HCT116 (cell line): ENCODE results near the gene RASGRP2. TPM values are rescaled to one million over a fixed set of nuclear protein-coding genes. Genes with fewer than 3 reads are reported as not detected.
A peak's percentile ranks its signal among the peaks of the same experiment; 100 is the strongest.

Experiments used
- ATAC-seq: fragments of 200-7000 bp; cut with Tn5 transposase; 2 replicates; pipeline ENCODE4 v1.9.1; 2020; ENCODE audit warnings: mild to moderate bottlenecking, moderate library complexity
- BruUV-seq: library from RNA; stranded (reverse); fragments of 400-500 nt; replicated peaks from 2 replicates; lab custom pipeline; 2021; lab: Mats Ljungman, UMichigan
- CTCF ChIA-PET: fragments of 300-600 bp; sonication (Branson Sonifier 250); formaldehyde crosslinking; loops from one replicate; lab custom pipeline; 2021; ENCODE audit warnings: antibody characterized with exemption; lab: Charles Lee
- POLR2A ChIA-PET: fragments of 300-600, 350-600 bp; sonication (Branson Sonifier 250); formaldehyde crosslinking; loops from one replicate; lab custom pipeline; 2021; ENCODE audit warnings: antibody characterized with exemption; lab: Charles Lee
- RAD21 ChIA-PET, 2 experiments: fragments of 300-600 bp; sonication (Branson Sonifier 250); formaldehyde crosslinking; loops; one replicate each; lab custom pipeline; 2023; ENCODE audit warnings: low total read pairs in 2 of 2; ENCODE audit not compliant: uncharacterized antibody in 2 of 2, unreplicated experiment in 2 of 2, low non-redundant PET in 1 of 2; lab: Charles Lee
- DNase-seq: peaks from one replicate; pipeline ENCODE4 v3.0.0-alpha.2; 2010; ENCODE audit warnings: low read depth, low spot score
- H2AFZ ChIP-seq: fragments of 200-600 bp; shearing (Covaris generic), sonication (generic); 2 replicates; pipeline ENCODE4 v1.6.1; 2017; ENCODE audit warnings: low read depth, mixed run types, mixed read lengths, antibody characterized with exemption, low read length; ENCODE audit not compliant: poor library complexity, severe bottlenecking
- H3K27ac ChIP-seq: 2 replicates; pipeline ENCODE4 v1.5.1; 2012; ENCODE audit warnings: low read depth, low read length
- H3K27me3 ChIP-seq: fragments of 200-600 bp; sonication (generic); 2 replicates; pipeline ENCODE4 v1.6.1; 2016; ENCODE audit warnings: mixed run types, low read length, mixed read lengths; ENCODE audit not compliant: insufficient read depth
- H3K36me3 ChIP-seq, 2 experiments: fragments of 200-500 bp in 1 of 2; fragments of 200-600 bp in 1 of 2; sonication (Bioruptor generic) in 1 of 2; sonication (generic) in 1 of 2; 2 replicates each; pipeline versions ENCODE4 v1.5.1 to v1.6.1; 2014 to 2016; ENCODE audit warnings: low read length in 2 of 2, inconsistent platforms in 1 of 2, mixed read lengths in 1 of 2, mixed run types in 1 of 2; ENCODE audit not compliant: insufficient read depth in 2 of 2, control insufficient read depth in 1 of 2
- H3K4me1 ChIP-seq, 2 experiments: fragments of 200-600 bp in 1 of 2; sonication (generic) in 1 of 2; 2 replicates each; pipeline versions ENCODE4 v1.5.1 to v1.6.1; 2012 to 2017; ENCODE audit warnings: low read length in 2 of 2, inconsistent platforms in 1 of 2, mild to moderate bottlenecking in 1 of 2, mixed read lengths in 1 of 2, mixed run types in 1 of 2, moderate library complexity in 1 of 2; ENCODE audit not compliant: insufficient read depth in 2 of 2, control insufficient read depth in 1 of 2
- H3K4me2 ChIP-seq: fragments of 200-600 bp; sonication (generic); 2 replicates; pipeline ENCODE4 v1.6.1; 2017; ENCODE audit warnings: mixed run types, low read length, mixed read lengths
- H3K4me3 ChIP-seq, 2 experiments: fragments of 200-600 bp in 1 of 2; sonication (generic) in 1 of 2; replicated peaks in 1 of 2; 2 replicates each; pipeline ENCODE4 v1.5.1; 2011 to 2016; ENCODE audit warnings: low read length in 2 of 2, control low read depth in 1 of 2, low read depth in 1 of 2, mild to moderate bottlenecking in 1 of 2, mixed read lengths in 1 of 2, mixed run types in 1 of 2
- H3K79me2 ChIP-seq: fragments of 200-600 bp; sonication (generic); 2 replicates; pipeline ENCODE4 v1.6.1; 2017; ENCODE audit warnings: mild to moderate bottlenecking, mixed run types, low read length, moderate library complexity, mixed read lengths; ENCODE audit not compliant: insufficient read depth
- H3K9ac ChIP-seq: fragments of 200-600 bp; sonication (generic); 2 replicates; pipeline ENCODE4 v1.6.1; 2016; ENCODE audit warnings: low read length, mixed read lengths
- H3K9me2 ChIP-seq: fragments of 200-600 bp; sonication (generic), shearing (Covaris generic); 2 replicates; pipeline ENCODE4 v1.6.1; 2017; ENCODE audit warnings: mixed run types, mild to moderate bottlenecking, moderate library complexity; ENCODE audit not compliant: insufficient read depth
- H3K9me3 ChIP-seq, 2 experiments: fragments of 200-500 bp in 1 of 2; fragments of 200-600 bp in 1 of 2; sonication (Bioruptor generic) in 1 of 2; sonication (generic) in 1 of 2; 2 replicates each; pipeline ENCODE4 v1.6.1; 2014 to 2017; ENCODE audit warnings: low read length in 2 of 2, mixed read lengths in 2 of 2, inconsistent platforms in 1 of 2, low read depth in 1 of 2, mild to moderate bottlenecking in 1 of 2, mixed run types in 1 of 2, moderate library complexity in 1 of 2; ENCODE audit not compliant: control insufficient read depth in 1 of 2, insufficient read depth in 1 of 2
- H4K20me1 ChIP-seq: fragments of 200-600 bp; sonication (generic), shearing (Covaris generic); 2 replicates; pipeline ENCODE4 v1.6.1; 2017; ENCODE audit warnings: mixed run types, mild to moderate bottlenecking, moderate library complexity; ENCODE audit not compliant: insufficient read depth
- CEBPB ChIP-seq: IDR thresholded peaks from 2 replicates; pipeline ENCODE4 v1.6.1; 2012; ENCODE audit warnings: low read depth
- FOSL1 ChIP-seq: IDR thresholded peaks from 2 replicates; pipeline ENCODE4 v1.6.1; 2012; ENCODE audit warnings: low read depth
- POLR2A ChIP-seq: IDR thresholded peaks from 2 replicates; pipeline ENCODE4 v1.7.0; 2011; ENCODE audit warnings: borderline replicate concordance; ENCODE audit not compliant: insufficient read depth, insufficient read length; ENCODE audit errors: extremely low read depth
- RAD21 ChIP-seq: IDR thresholded peaks from 2 replicates; pipeline ENCODE4 v1.6.1; 2012; ENCODE audit warnings: low read depth, mild to moderate bottlenecking
- SIN3A ChIP-seq: IDR thresholded peaks from 2 replicates; pipeline ENCODE4 v1.6.1; 2012; ENCODE audit warnings: low read depth
- SRF ChIP-seq: IDR thresholded peaks from 2 replicates; pipeline ENCODE4 v1.6.1; 2012; ENCODE audit warnings: low read depth
- TCF7L2 ChIP-seq: IDR thresholded peaks from 2 replicates; pipeline ENCODE4 v1.7.0; 2011; ENCODE audit warnings: borderline replicate concordance, inconsistent platforms; ENCODE audit not compliant: insufficient read depth, insufficient read length; ENCODE audit errors: extremely low read depth
- intact Hi-C: fragments of 100-400 bp; cut with micrococcal nuclease; formaldehyde crosslinking; loops from 2 replicates; pipeline ENCODE4 v1.10.0; 2022
- total RNA-seq: library from RNA; stranded (reverse); gene quantifications from one replicate; pipeline ENCODE4 v1.2.1, GENCODE V29; 2021; ENCODE audit not compliant: unreplicated experiment
- TF ChIP-seq, protein P1 (sequence below), 3 experiments: fragments of 200-600 bp in 1 of 3; sonication (generic) in 1 of 3; IDR thresholded peaks in 2 of 3; conservative IDR thresholded peaks in 1 of 3; 2 replicates each; pipeline ENCODE4 v1.5.1; 2012 to 2017; ENCODE audit warnings: low read depth in 2 of 3, low read length in 2 of 3, antibody characterized with exemption in 1 of 3, borderline replicate concordance in 1 of 3, control low read depth in 1 of 3, mild to moderate bottlenecking in 1 of 3, mixed read lengths in 1 of 3, mixed run types in 1 of 3, moderate library complexity in 1 of 3; ENCODE audit not compliant: insufficient read depth in 1 of 3

Gene RASGRP2
- total RNA-seq, 1 experiment from 2014 or later, result 12.8 TPM

DNA sequence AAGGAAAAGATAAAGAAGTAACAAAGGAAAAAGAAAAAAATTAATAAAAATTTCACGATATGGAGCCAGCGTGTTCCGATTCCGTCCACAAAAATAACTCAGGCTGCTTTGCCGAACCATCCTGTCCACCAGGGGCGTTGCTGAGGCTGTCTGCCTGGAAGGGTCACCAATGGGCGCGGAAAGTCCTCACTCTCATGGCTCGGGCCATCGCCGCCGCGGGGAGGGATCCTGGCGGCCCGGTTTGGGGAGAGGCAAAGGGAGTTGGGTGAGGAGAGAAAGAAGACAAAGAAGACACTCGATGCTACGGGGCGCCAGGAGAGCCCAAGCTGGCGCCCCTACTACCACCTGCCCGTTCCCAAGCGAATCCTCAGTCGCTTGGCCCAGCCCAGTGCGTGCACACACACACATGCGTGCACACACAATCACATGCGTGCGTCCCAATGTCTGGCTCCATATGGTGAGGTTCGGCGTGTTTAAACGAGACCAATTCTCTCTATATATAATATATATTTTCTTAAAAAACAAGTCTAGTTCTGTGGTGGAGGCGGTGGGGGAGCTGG, 21.4 kb upstream of the RASGRP2 start:
- H3K27me3 ChIP-seq, result no peaks in the 10 kb centered on the region
- H3K4me2 ChIP-seq, result no peak overlapping the region
- H3K4me3 ChIP-seq, result no peak overlapping the region
- no peak overlapping the region for H3K27ac ChIP-seq
- H3K36me3 ChIP-seq, result peaks cover 64 to 71% of the 10 kb centered on the region in 2 experiments
- CTCF ChIA-PET, result no interaction called here
- TF ChIP-seq RAD21, result no peak
- TF ChIP-seq, protein P1, sequence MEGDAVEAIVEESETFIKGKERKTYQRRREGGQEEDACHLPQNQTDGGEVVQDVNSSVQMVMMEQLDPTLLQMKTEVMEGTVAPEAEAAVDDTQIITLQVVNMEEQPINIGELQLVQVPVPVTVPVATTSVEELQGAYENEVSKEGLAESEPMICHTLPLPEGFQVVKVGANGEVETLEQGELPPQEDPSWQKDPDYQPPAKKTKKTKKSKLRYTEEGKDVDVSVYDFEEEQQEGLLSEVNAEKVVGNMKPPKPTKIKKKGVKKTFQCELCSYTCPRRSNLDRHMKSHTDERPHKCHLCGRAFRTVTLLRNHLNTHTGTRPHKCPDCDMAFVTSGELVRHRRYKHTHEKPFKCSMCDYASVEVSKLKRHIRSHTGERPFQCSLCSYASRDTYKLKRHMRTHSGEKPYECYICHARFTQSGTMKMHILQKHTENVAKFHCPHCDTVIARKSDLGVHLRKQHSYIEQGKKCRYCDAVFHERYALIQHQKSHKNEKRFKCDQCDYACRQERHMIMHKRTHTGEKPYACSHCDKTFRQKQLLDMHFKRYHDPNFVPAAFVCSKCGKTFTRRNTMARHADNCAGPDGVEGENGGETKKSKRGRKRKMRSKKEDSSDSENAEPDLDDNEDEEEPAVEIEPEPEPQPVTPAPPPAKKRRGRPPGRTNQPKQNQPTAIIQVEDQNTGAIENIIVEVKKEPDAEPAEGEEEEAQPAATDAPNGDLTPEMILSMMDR (IDR thresholded peaks at IDR 0.05 in 2 of 3, conservative IDR thresholded peaks at IDR 0.05 in 1 of 3; ENCODE audit: borderline replicate concordance in 1 of 3, insufficient read depth in 1 of 3, low read depth in 2 of 3, low read length in 2 of 3), result peak in 2 of 3 experiments; percentile 32 to 40; a peak in 2 of 6 replicates
- no peak for TF ChIP-seq SRF
- no peak for TF ChIP-seq POLR2A
- no peak for TF ChIP-seq CEBPB
- TF ChIP-seq SIN3A, result no peak
- no peak for TF ChIP-seq TCF7L2
- ATAC-seq (no peak), DNase-seq (no peak)
- no peak overlapping the region for H2AFZ ChIP-seq
- no peak overlapping the region for H3K9ac ChIP-seq
- peaks cover 56% of the 10 kb centered on the region for H3K79me2 ChIP-seq
- intact Hi-C loops, result no loop called here
- H3K9me2 ChIP-seq, result no peaks in the 10 kb centered on the region
- peaks cover 0 to 5% of the 10 kb centered on the region in 2 experiments; a peak in 1 of 4 replicates for H3K4me1 ChIP-seq
- RAD21 ChIA-PET, result no interaction called here
- no peaks in the 10 kb centered on the region for H3K9me3 ChIP-seq
- H4K20me1 ChIP-seq, result peaks cover 26% of the 10 kb centered on the region; the same call in 1 of the 2 replicates
- BruUV-seq, result no TSS peak
- POLR2A ChIA-PET, result interaction anchor here (1.4 kb wide), 1 partner anchor 13 kb away, joined by 3 read pairs; no protein-coding TSS in a partner anchor

DNA sequence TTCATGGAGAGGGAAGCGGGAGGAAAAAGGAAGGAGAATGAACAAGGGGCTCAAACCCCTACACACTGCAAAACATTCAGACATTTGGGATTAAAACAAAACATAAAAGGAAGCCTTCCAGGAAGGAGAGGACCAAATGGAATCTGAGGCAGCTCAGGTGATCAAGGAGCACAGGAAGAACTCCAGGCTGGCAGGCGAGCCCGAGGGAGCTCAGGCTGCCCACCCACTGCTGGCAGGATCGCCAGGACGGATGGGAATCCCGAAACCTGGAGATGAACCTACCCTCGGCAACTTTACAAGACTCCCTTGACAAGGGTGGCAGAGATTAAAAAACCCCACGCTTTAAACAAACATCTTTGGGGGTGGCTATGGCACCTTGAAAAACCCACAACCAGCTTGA, 20.8 kb upstream of the RASGRP2 start:
- no peaks in the 10 kb centered on the region for H3K9me2 ChIP-seq
- TSS peak; percentile 62 for BruUV-seq
- ChIA-PET CTCF (no interaction called here), RAD21 (no interaction called here), POLR2A (interaction anchor here (1.6 kb wide), 1 partner anchor 14 kb away, joined by 5 read pairs; the partner anchor contains the start of gene SF1)
- DNase-seq (no peak), ATAC-seq (no peak)
- intact Hi-C loops, result no loop called here
- no peak overlapping the region for H3K4me3 ChIP-seq
- no peaks in the 10 kb centered on the region for H3K27me3 ChIP-seq
- peaks cover 50% of the 10 kb centered on the region for H3K79me2 ChIP-seq
- H4K20me1 ChIP-seq, result peaks cover 22% of the 10 kb centered on the region; the same call in 1 of the 2 replicates
- no peaks in the 10 kb centered on the region for H3K9me3 ChIP-seq
- H2AFZ ChIP-seq, result no peak overlapping the region
- H3K36me3 ChIP-seq, result peaks cover 58 to 64% of the 10 kb centered on the region in 2 experiments
- no peak overlapping the region for H3K4me2 ChIP-seq
- peaks cover 0 to 5% of the 10 kb centered on the region in 2 experiments; a peak in 1 of 4 replicates for H3K4me1 ChIP-seq
- H3K27ac ChIP-seq, result no peak overlapping the region
- no peak overlapping the region for H3K9ac ChIP-seq
- TF ChIP-seq FOSL1, result no peak
